HFFc6 (cell line): ENCODE results near the gene NOSTRIN. TPM values are rescaled to one million over a fixed set of nuclear protein-coding genes. Genes with fewer than 3 reads are reported as not detected.

ENCODE experiments used
- DNase-seq: peaks from one replicate; pipeline ENCODE4 v3.0.0-alpha.2; 2018
- H3K27ac Mint-ChIP-seq: 2 replicates; pipeline ENCODE4 v1.8.0; 2020; ENCODE audit warnings: mild to moderate bottlenecking, mixed read lengths
- H3K27me3 Mint-ChIP-seq: 2 replicates; pipeline ENCODE4 v1.8.0; 2021; ENCODE audit warnings: mild to moderate bottlenecking, moderate library complexity, mixed read lengths; ENCODE audit not compliant: insufficient read depth
- H3K36me3 Mint-ChIP-seq: 2 replicates; pipeline ENCODE4 v1.8.0; 2021; ENCODE audit warnings: low read depth, mixed read lengths
- H3K4me1 Mint-ChIP-seq: 2 replicates; pipeline ENCODE4 v1.8.0; 2020; ENCODE audit warnings: low read depth, mixed read lengths
- H3K4me3 Mint-ChIP-seq: 2 replicates; pipeline ENCODE4 v1.8.0; 2020; ENCODE audit warnings: mild to moderate bottlenecking, moderate library complexity, mixed read lengths
- H3K9me3 Mint-ChIP-seq: 2 replicates; pipeline ENCODE4 v1.8.0; 2020; ENCODE audit warnings: mild to moderate bottlenecking, mixed read lengths
- CTCF ChIP-seq: fragments of 200-600 bp; sonication (generic); IDR thresholded peaks from 2 replicates; pipeline ENCODE4 v1.5.0; 2021; ENCODE audit warnings: antibody characterized with exemption, mild to moderate bottlenecking
- total RNA-seq, 6 experiments: library from RNA; stranded (reverse); fragmentation: NEBNext Ultra II Directional; extraction: Animal tissue kit (Norgen Biotek cat#: 25700); gene quantifications; 2 replicates in 1 of 6; 3 replicates in 5 of 6; pipeline ENCODE4 v1.2.3, GENCODE V29; 2021

The NOSTRIN gene
- total RNA-seq, 6 experiments from 2014 or later = not detected

DNA sequence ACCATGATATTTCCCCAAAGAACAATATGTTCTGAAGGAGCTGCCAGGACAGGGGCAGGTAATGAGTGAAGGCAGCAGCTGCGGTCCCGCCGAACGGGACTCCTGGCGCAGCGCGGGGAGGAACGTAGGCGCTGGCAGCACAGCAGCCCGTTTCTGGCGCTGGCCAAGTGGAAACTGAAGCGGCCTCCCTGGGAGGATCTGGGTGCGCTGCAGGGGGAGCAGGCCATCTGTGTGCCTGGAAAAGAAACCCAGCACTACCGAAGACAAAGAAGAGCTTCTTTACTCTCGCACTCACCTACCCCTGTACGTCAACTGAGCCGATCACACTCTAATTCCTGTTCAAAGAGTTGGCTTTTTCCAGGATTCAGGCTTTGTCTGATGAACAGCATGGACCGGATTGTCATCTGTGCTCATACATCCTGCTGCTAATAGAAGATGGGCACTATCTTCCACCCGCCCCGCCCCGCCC lies 110.5 kb downstream of the NOSTRIN start:
- Mint-ChIP-seq H3K4me3 (peak overlapping the region; percentile 59), H3K27ac (no peak overlapping the region), H3K4me1 (no peaks in the 10 kb centered on the region), H3K9me3 (no peaks in the 10 kb centered on the region), H3K27me3 (peaks cover 14% of the 10 kb centered on the region), H3K36me3 (no peaks in the 10 kb centered on the region)
- TF ChIP-seq CTCF = no peak
- no peak for DNase-seq

- no peak for TF ChIP-seq CTCF
- Mint-ChIP-seq H3K27ac (no peak overlapping the region), H3K4me1 (no peaks in the 10 kb centered on the region), H3K4me3 (no peak overlapping the region), H3K9me3 (no peaks in the 10 kb centered on the region), H3K27me3 (peaks cover 16% of the 10 kb centered on the region), H3K36me3 (no peaks in the 10 kb centered on the region)
- DNase-seq = no peak
Observed at GRCh38 chr2:168913495-168913894, 111.1 kb downstream of the NOSTRIN start.

Other genes with a start within 250 kb of the NOSTRIN start
- gene SPC25, start 87.8 kb downstream of the NOSTRIN start, total RNA-seq = 10 to 100 TPM in 5 of 6 experiments, 1 to 10 TPM in 1; 9.4 to 22.6 (median 16.2) TPM
- not detected for gene G6PC2, start 98.7 kb downstream of the NOSTRIN start, total RNA-seq
- gene ABCB11, start 228.7 kb downstream of the NOSTRIN start, total RNA-seq = under 1 TPM in 1 of 6 experiments, not detected in 5; 0.02 TPM